Activated naive CD4-positive, alpha-beta T cell treated with Interleukin-2 at 50 U/mL for 16 hours (primary cell): ENCODE data around the gene TYR.
"Not testable (repeated sequence)": the region's sequence is repeated elsewhere in the genome, so short reads cannot be mapped to it uniquely, and the experiment has no call there.

Experiments used
- DNase-seq: peaks from one replicate; pipeline ENCODE4 v3.0.0-alpha.2; 2020

The TYR gene

DNA sequence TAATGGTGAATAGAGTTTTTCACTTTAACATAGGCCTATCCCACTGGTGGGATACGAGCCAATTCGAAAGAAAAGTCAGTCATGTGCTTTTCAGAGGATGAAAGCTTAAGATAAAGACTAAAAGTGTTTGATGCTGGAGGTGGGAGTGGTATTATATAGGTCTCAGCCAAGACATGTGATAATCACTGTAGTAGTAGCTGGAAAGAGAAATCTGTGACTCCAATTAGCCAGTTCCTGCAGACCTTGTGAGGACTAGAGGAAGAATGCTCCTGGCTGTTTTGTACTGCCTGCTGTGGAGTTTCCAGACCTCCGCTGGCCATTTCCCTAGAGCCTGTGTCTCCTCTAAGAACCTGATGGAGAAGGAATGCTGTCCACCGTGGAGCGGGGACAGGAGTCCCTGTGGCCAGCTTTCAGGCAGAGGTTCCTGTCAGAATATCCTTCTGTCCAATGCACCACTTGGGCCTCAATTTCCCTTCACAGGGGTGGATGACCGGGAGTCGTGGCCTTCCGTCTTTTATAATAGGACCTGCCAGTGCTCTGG is at the start of gene TYR:
Gene TYR, plus strand, starts transcription at position 185 of the 541 bp plus-strand sequence. Its CDS starts 79 bp downstream, at position 264.
- DNase-seq: no peak

DNA sequence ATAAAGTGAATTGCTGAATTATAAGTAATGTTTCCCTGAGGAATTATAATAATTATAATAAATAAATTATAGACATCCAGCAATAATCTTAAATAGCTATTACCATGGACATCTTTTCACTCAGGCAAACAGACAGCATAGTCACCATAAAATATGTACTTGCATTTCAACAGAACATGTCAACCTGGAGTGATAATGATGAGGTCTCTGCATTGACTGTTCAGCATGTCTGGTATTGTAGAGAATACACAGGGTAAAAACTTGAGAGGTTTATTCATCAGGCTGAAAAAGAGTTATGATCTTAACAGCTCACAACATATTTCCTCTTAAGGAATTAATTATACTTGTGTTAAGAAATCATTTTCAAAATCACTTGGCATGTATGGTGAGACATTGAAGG is 41.1 kb upstream of the TYR start:
- no peak for DNase-seq

DNA sequence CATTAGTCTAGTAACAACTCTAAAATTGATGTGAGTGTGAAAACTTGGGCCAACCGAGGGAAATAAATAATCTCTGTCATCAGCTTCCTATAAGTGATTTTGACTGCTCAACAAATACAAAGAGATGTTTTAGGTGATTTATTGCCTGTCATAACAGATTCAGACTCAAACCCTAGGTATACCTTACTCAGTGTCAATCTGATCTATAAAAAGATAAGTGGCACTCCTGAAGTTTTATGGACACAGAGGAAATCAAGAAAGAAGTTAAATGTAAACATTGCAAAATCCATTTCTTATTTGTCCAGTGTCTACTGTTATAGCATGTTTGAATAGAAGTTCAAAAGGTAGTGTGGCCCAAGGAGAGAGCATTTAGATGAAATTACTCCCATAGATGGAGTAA is 30.4 kb upstream of the TYR start:
- no peak for DNase-seq

DNA sequence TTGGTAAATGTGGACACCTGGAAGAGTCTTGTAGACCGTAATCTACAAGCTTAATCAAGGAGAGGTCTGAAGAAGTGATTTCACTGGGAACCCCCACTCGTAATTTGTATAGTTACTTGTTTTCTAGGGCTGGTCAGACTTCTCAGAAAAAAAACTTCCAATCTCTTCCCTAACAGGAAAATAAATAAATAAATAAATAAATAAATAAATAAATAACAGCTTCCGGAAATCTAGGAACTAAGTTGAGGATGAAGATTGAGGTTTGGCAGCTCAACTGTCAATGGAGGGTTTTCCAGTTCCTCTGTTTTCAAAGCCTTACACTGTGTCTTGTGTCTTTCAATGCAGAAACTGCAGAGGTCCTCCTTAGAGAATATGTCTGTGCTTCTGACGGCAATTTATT is 17.7 kb upstream of the TYR start:
- DNase-seq: no peak

DNA sequence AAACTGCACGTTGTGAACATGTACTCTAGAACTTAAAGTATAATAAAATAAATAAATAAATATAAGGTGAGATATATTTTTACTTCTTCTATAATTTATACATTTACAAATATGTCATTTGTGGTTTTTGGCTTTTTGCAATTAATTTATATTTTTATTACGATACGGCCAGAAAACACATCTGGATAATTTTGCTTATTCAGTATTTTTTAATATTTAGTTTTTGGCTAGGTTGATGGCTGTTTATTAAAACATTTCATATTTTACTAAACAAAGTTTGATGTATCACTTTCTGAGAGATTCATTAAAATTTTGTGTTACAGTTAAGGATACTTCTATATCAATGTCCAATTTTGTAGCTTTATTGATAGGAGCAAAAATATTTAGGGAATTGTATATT is 15.7 kb upstream of the TYR start:
- DNase-seq: no peak

DNA sequence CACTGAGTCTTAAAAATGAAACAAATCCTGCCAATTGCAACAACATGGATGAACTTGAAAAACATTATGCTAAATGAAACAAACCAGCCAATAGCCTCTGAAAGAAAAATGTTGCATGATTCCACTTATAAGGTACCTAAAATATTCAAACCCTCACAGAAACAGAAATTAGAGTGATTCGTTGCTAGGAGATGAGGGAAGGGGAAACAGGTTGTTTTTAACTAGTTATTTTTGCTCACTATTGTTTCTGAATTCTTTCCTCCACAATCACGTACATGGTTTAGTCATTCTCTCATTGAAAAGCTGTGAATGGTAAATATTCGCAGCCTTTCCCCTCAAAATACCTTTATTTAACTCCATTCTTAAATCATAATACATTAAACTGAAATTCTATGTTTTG is 14.0 kb upstream of the TYR start:
- no peak for DNase-seq

DNA sequence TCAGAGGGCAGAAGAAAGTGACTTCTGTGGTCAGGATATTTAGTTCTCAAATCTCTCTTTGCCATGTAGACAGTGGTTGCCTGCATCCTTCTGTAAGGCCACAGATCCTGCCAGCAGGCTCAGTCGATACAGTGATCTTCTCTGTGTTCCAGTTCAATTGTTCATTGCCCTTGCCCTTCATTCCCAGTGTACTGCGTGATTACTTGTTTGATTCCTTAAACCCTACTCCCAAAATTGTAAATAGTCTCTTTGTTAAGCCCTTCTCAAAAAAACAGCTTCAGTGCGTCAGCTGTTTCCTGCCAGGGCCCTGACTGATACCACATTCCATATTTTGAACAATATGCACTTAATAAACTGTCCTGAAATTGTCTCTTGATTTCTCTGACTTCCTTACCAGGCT is 9.3 kb upstream of the TYR start:
- DNase-seq: no peak

DNA sequence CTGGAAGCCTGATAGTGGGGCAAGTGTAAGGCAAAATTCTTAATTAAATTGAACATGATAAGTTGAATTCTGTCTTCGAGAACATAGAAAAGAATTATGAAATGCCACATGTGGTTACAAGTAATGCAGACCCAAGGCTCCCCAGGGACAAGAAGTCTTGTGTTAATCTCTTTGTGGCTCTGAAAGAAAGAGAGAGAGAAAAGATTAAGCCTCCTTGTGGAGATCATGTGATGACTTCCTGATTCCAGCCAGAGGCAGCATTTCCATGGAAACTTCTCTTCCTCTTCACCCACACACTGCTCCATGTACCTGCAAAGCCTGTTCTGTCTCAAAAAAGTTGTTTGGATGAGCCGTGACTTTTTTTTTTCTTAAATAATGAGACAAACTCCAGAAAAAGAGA is 1.9 kb upstream of the TYR start:
- no peak for DNase-seq

DNA sequence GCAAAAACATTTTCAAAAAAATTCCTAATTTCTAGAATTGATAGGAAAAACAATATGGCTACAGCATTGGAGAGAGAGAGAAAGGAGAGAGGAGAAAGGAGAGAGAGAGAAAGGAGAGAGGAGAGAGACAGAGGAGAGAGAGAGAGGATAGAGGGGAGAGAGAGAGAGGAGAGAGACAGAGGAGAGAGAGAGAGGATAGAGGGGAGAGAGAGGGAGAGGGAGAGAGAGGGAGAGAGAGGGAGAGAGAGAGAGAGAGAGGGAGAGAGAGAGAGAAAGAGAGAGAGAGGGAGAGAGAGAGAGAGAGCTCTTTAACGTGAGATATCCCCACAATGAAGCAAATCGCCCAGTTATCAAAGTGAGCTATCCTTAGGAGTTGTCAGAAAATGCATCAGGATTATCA is 737 bp upstream of the TYR start:
- no peak for DNase-seq

DNA sequence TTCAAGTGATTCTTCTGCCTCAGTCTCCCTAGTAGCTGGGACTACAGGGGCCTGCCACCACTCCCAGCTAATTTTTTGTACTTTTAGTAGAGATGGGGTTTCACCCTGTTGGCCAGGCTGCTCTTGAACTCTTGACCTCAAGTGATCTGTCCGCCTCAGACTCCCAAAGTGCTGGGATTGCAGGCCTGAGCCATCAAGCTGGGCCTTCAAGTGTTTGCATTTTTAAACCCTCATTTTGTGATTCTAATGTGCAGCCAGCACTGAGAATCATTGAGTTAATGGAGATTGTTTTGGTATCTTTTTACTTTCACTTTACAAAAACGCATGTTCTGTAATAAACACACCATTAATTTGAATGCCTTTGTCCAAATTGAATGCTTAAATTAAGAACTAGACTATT is 3.4 kb downstream of the TYR start:
- no peak for DNase-seq

DNA sequence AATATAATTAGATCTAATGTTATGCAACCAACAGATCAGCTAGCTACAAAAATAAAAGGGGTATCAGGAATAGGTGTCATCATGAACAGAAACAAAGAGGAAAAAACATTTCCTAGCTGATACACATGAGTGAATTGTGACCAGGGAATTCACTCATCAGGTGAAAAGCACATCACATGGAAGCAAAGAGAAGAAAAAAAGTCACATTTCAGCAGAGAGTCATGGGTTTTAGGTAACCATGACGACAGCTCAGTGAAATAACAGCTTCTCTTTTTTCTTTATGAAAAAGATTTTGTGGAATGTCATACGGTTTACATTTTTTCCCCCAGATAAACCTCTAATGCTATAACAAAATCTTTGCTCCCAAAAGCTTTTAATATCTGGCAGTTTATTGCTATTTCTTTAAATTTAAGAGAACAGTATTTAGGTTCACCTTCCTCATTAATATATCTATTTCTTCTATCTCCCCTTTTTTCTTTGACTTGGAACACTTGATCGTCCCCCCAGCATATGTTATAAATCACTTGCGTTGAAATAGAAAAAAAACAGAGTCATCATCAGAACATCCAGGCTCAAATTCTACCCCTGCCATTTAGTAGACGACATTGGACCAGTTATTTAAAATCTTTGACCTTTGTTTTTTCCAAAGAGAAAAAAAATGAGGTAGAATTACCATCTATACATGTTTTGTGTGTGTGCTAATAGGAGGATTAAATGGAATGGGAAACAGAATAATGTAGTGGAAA is 5.3 kb downstream of the TYR start:
- no peak for DNase-seq

DNA sequence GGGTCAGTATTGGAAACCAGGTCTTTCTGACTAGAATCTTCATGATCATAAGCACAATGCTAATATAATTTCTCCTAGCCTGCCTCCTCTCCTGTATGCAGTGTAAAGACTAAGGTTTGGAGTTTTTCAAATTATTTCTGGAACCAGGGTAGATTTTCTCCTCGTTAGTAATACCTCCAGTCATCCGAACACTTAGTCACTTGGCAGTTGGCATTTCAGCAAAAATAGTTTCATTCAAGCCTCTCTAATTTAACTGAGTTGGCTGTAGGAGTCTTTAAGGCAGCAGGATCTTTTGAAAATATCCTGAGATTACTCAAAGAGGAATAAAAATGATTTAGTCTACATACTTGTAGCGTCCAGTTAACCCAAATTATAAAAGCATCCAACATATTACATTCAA is 6.3 kb downstream of the TYR start:
- no peak for DNase-seq

DNA sequence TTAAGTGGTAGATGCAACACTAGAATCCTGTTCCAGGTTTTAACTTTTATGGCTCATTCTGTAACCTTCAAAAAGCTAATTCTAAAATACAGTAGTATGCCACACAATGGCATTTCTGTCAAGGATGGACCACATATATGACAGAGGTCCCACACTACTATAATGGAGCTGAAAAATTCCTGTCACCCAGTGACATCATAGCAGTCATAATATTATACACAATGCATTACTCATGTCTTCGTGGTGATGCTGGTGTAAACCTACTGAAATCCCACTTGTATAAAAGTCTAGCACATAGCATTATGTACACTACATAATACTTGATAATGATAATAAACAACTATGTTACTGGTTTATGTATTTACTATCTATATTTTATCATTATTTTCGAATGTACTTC is 12.1 kb downstream of the TYR start:
- no peak for DNase-seq

DNA sequence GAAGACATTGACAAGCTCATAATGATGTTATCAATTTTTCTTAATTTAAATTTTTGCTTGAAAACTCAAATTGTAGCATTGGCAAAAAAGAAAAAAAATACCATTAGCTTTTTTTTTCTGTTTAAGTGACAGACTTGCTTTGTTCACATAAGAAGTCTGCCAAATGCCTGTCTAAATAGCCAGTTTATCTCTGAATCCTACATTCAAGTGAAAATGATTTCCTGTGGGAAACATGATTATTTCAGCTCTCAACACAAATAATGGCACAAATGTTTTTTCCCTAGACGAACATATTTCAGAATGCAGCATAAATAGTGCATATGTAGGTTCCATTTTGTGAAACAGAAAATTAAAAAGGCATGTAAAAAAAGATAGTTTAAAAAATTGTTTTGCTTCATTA is 23.5 kb downstream of the TYR start:
- no peak for DNase-seq

DNA sequence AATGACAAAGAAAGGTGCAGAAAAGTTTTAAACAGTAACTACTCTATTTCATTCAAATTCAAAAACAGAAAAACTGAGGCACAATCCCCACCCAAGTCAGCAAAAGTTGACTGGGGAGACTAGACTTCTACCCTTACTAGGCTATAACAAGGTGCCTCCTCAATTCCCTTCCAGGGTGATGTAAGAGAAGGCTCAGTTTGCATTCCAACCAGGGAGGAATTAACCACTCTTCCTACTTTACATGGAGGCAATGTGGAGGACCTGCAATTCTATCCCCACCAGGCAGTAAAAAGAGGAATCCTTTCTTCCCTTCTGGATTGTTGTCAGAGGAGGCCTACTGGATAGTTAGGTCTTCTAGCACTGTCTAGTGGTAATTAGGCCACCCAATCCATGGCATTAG is 26.1 kb downstream of the TYR start:
- DNase-seq: no peak

DNA sequence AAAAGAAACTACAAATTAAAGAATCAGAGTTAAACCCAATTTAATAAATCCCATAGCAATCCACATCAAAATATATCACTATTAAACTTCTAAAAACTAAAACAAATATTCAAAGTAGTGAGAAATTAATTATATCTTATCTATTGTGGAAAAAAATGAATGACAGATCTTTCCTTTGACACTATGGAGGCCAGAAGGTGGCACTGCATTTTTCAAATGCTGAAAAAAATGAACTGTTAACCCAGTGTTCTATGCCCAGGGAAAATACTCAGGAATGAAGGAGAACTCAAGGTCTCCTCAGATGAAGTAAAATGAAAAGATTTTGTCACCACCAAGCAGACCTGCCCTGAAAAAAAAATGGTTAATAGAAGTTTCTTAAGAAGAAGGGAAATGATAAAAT is 27.7 kb downstream of the TYR start:
- DNase-seq: no peak

DNA sequence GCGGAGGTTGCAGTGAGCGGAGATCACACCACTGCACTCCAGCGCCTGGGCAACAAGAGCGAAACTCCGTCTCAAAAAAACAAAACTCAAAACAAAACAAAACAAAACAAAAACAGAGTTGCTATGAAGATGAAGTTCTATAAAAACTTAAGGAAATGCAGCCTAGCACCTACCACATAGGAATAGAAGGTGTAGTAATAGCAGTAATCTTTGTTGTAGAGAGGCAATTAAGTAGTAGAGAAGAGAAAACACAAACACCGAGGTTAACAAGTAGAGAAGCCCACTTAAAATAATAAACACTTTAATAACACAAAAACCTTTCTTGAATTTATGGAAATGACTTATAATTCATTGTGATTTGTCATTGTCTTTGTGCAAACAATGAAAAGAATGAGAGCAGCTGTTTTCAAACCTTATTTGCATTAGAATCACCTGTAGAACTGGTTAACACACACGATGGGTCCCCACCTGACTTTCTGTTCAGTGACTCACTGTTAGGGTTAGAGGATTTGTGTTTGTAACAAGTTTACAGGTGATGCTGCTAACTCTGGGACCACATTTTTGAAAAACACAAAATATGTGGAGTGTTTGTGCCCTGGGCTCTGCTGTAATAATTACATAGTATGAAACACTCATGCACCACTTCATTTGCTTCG is 43.1 kb downstream of the TYR start:
- no peak for DNase-seq

DNA sequence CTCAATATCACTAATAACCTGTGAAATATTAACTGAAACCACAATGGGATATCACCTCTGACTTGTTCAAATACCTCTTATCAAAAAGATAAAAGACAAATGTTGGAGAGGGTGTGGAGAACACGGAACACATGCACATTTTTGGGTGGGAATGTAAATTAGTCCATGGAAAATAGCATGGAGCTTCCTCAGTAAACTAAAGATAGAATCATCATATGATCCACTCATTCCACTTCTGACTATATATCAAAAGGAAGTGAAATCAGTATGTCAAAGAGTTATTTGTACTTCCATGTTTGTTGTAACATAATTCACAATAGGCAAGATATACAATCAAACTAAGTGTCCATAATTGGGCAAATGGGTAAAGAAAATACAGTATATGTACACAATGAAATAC is 57.4 kb downstream of the TYR start:
- no peak for DNase-seq

DNA sequence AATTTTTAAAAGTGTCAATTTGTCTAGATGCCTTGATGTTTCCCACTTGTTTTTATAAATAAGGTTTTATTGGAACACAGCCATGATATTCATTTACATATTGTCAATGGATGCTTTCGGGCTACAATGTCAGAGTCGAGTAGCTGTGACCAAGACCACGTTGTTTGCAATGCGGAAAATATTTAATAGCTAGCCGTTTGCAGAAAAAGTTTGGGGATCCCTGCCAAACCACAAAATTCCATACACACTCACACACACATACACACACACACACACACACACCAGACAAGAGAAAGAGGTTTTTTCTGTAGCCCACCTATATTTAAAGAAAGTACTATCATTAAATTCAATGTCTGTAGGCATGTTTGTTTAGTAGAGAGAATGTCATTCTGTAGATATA is 58.3 kb downstream of the TYR start:
- DNase-seq: no peak

DNA sequence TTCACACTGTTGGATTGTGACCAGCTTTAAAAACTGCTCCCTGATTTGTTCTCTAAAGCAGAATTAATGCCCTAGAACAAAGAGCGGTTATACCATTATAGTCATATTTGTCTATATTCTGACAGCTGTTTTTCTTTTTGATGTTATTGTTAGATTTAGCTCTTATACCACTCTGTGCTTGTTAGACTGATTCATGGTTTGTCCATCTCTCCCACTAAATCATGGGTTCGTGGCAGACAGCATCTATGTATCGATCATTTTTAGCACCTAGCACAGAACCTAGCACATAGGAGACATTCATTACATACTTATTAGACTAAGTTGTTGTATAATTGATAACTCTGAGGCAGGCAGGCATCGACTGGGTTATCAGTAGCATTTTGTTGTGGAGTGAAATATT is 69.3 kb downstream of the TYR start:
- not testable (repeated sequence) for DNase-seq

DNA sequence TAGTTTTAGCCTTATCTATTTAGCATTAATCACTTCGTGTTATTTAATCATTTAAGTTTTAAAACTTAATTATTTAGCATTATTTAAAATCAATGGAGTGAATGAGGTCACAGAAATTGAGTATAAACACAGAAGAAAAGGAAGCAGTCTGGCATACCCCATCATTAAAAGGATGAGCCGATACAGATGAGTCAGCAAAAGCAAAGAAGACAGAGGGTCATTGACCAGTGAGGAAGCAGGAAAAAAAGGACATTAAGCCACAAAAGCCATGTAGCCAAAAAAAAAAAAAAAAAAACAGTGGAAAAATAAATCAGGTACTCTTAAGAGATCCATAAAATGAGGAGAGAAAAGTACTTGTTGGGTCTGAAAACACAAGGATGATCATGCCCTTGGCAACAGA is 71.5 kb downstream of the TYR start:
- DNase-seq: no peak

DNA sequence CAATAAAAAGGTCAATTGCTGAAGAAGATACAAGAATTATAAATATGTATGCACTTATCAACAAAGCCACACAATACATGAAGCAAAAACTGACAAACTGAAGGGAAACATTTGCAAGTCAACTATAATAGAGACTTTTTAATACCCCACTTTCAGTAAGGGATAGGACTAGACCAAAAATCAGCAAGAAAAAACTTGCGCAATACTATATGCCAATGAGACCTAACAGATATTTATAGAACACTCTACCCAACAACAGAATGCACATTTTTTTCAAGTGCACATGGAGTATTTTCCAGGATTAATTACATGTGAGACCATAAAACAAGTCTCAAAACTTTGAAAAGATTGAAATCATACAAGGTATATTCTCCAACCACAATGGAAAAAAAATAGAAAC is 83.8 kb downstream of the TYR start:
- DNase-seq: not testable (repeated sequence)

DNA sequence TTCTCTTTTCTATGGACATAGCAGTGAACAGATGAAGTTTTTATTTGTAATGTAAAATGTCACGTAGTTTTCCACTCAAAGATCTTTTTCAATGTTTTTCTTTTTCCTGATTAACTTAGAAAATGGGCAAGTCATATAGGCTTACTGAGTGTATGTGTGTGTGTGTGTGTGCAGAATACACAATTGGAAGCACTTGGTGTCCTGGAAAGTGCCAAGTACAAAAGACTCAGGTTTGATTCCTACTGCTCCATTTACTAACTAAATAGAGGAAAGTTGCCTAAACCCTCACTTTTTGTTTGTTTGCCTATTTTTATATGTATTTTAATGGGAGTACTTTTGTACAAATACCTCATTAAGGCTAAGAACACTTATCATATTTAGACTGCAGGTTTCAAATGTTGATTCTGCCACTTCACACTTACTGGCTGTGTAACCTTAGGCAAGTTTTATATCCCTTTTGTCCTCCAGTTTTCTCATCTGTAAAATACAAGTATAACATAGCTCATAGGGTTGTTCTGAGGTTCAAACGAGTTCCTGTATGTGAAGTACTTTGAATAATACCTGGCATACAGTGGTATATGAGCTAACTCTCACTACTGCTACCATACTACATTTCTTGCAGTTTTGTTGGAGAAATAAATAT is 90.1 kb downstream of the TYR start:
- DNase-seq: no peak

DNA sequence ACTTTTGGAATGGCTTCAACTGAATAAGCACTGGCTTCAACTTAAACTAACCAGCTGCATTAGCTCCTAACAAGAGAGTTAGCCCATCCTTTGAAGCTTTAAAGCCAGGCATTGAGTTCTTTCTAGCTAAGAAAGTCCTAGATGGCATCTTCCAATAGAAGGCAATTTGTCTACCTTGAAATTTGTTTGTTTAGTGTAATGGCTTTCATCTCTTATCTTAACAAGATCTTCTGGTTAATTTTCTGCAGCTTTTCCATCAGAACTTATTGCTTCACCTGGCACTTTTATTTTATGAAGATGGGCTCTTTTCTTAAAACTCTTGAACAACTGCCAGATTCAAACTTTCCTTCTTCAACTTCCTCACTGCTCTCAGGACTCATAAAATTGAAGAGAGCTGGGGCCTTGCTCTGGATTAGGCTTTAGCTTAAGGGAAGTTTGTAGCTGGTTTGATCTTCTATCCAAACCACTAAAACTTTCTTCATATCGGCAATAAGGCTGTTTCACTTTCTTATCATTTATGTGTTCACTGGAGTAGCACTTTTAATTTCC is 94.9 kb downstream of the TYR start:
- not testable (repeated sequence) for DNase-seq
